ENCODE results near the gene AFAP1. TPM values are rescaled to one million over a fixed set of nuclear protein-coding genes. Genes with fewer than 3 reads are reported as not detected.

Gene AFAP1
- total and polyA plus RNA-seq, 2 donors (not counting 3 experiments of a cell fraction or from before 2014, with no cell fraction given), result 32.3 to 103 TPM

DNA sequence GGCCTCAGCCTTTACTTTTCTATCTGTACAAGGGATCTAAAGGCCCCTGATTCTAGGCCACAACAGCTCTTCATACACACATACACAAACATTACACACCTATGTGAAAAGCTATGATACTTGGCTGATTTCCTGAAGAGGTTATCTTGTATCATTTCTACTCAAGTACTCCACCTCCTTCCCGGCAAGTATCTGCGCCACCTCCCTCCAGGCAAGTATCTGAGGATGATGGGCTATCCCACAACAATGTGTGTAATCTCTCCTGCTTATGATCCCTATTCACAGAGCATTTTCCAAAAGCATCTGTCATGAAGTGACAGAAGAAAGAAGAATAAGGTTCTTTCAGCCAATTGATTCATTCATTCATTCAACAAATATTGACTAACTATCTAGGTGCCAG lies 36.8 kb downstream of the AFAP1 start:
- no TSS peak for BruUV-seq (replicated peaks)
- dilution Hi-C loops (cut with MboI; ENCODE audit: extremely low pct_ligation_motif_present, low sequenced_read_pairs), result no loop called here
- no peak for DNase-seq (ENCODE audit: low read depth, low spot score)
- Histone ChIP-seq H3K9me1 (replicated peaks; ENCODE audit: control insufficient read depth, extremely low read depth, insufficient read depth, low read length) (no peaks in the 10 kb centered on the region), H3K27ac (ENCODE audit: insufficient read depth, low read depth, low read length) (peak overlapping the region; percentile 75), H3K79me2 (ENCODE audit: control insufficient read depth, insufficient read depth, low read length) (peaks cover 100% of the 10 kb centered on the region), H3K4me2 (ENCODE audit: insufficient read depth, low read length) (peak overlapping the region; percentile 16), H3K27me3 (ENCODE audit: control insufficient read depth in 2 of 2, insufficient read depth in 2 of 2, low read length in 2 of 2) (no peaks in the 10 kb centered on the region), H2AFZ (ENCODE audit: low read depth, low read length) (no peak overlapping the region), H3K9ac (replicated peaks; ENCODE audit: extremely low read depth, insufficient read depth, low read length) (no peak overlapping the region), H3K36me3 (ENCODE audit: control insufficient read depth in 2 of 2, extremely low read depth in 1 of 2, insufficient read depth in 2 of 2, low read length in 2 of 2) (no peaks in the 10 kb centered on the region), H3K4me1 (ENCODE audit: control insufficient read depth, extremely low read depth, insufficient read depth, low read length) (peaks cover 74% of the 10 kb centered on the region), H3K9me3 (replicated peaks; ENCODE audit: control insufficient read depth, insufficient read depth, low read length) (no peaks in the 10 kb centered on the region), H4K20me1 (replicated peaks; ENCODE audit: control insufficient read depth, extremely low read depth, insufficient read depth, low read length) (peaks cover 7% of the 10 kb centered on the region), H3K4me3 (replicated peaks in 1 of 3; ENCODE audit: insufficient read depth in 1 of 3, low read depth in 1 of 3, low read length in 3 of 3) (no peak overlapping the region)
- no peak for FAIRE-seq
- ChIA-PET POLR2A (no interaction called here), CTCF (interaction anchor here (1.8 kb wide), 1 partner anchor 98 kb away, joined by 7 read pairs; no protein-coding TSS in a partner anchor)
- no peak for TF ChIP-seq GATA2 (IDR thresholded peaks at IDR 0.05; ENCODE audit: insufficient read depth, insufficient read length, low read depth, low read length)
- TF ChIP-seq FOS (IDR thresholded peaks at IDR 0.05; ENCODE audit: borderline replicate concordance, insufficient read depth, low read length), result no peak
- TF ChIP-seq EZH2 (IDR thresholded peaks at IDR 0.05; ENCODE audit: borderline replicate concordance, low read depth, low read length, severe bottlenecking), result no peak
- no peak for TF ChIP-seq JUN (IDR thresholded peaks at IDR 0.05; ENCODE audit: borderline replicate concordance, insufficient read depth, insufficient read length, low read depth)
- no peak for TF ChIP-seq MYC (IDR thresholded peaks at IDR 0.05; ENCODE audit: low read depth, low read length)
- no peak for TF ChIP-seq POLR2A (IDR thresholded peaks at IDR 0.05; ENCODE audit: low read depth, low read length)
- TF ChIP-seq, protein P1, sequence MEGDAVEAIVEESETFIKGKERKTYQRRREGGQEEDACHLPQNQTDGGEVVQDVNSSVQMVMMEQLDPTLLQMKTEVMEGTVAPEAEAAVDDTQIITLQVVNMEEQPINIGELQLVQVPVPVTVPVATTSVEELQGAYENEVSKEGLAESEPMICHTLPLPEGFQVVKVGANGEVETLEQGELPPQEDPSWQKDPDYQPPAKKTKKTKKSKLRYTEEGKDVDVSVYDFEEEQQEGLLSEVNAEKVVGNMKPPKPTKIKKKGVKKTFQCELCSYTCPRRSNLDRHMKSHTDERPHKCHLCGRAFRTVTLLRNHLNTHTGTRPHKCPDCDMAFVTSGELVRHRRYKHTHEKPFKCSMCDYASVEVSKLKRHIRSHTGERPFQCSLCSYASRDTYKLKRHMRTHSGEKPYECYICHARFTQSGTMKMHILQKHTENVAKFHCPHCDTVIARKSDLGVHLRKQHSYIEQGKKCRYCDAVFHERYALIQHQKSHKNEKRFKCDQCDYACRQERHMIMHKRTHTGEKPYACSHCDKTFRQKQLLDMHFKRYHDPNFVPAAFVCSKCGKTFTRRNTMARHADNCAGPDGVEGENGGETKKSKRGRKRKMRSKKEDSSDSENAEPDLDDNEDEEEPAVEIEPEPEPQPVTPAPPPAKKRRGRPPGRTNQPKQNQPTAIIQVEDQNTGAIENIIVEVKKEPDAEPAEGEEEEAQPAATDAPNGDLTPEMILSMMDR (IDR thresholded peaks at IDR 0.05; ENCODE audit: extremely low read depth in 1 of 2, insufficient read depth in 1 of 2, low read depth in 1 of 2, low read length in 2 of 2), result no peak
- no peak for TF ChIP-seq POLR2AphosphoS5 (IDR thresholded peaks at IDR 0.05; ENCODE audit: insufficient read depth, low read depth, low read length)
- TF ChIP-seq, protein P2, sequence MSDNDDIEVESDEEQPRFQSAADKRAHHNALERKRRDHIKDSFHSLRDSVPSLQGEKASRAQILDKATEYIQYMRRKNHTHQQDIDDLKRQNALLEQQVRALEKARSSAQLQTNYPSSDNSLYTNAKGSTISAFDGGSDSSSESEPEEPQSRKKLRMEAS (IDR thresholded peaks at IDR 0.05; ENCODE audit: insufficient read depth, insufficient read length), result no peak
- intact Hi-C loops (cut with micrococcal nuclease), result no loop called here
